Peyer's patch (tissue), 4 donors: ENCODE data around the gene RAD54L.
"Not testable (repeated sequence)": the region's sequence is repeated elsewhere in the genome, so short reads cannot be mapped to it uniquely, and the experiment has no call there.

Experiments
- POLR2A ChIP-seq, 2 donors: fragments of 450-650 bp; IDR thresholded peaks; one replicate each; pipeline ENCODE4 v1.5.1; 2017; ENCODE audit warnings: antibody characterized with exemption in 2 of 2, mild to moderate bottlenecking in 2 of 2, moderate library complexity in 2 of 2
- TF ChIP-seq, protein P1 (sequence below), 6 experiments: fragments of 450-650 bp in 4 of 6; fragments of 200-600 bp in 2 of 6; sonication (generic) in 1 of 6; IDR thresholded peaks; one replicate each; pipeline ENCODE4 v1.5.1; 2017 to 2019; ENCODE audit warnings: antibody characterized with exemption in 6 of 6, mild to moderate bottlenecking in 3 of 6, moderate library complexity in 1 of 6

DNA sequence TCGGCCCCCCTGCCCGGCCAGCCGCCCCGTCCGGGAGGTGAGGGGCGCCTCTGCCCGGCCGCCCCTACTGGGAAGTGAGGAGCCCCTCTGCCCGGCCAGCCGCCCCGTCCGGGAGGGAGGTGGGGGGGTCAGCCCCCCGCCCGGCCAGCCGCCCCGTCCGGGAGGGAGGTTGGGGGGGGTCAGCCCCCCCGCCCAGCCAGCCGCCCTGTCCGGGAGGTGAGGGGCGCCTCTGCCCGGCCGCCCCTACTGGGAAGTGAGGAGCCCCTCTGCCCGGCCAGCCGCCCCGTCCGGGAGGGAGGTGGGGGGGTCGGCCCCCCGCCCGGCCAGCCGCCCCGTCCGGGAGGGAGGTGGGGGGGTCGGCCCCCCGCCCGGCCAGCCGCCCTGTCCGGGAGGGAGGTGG lies 5.8 kb upstream of the RAD54L start:
- TF ChIP-seq, protein P1, sequence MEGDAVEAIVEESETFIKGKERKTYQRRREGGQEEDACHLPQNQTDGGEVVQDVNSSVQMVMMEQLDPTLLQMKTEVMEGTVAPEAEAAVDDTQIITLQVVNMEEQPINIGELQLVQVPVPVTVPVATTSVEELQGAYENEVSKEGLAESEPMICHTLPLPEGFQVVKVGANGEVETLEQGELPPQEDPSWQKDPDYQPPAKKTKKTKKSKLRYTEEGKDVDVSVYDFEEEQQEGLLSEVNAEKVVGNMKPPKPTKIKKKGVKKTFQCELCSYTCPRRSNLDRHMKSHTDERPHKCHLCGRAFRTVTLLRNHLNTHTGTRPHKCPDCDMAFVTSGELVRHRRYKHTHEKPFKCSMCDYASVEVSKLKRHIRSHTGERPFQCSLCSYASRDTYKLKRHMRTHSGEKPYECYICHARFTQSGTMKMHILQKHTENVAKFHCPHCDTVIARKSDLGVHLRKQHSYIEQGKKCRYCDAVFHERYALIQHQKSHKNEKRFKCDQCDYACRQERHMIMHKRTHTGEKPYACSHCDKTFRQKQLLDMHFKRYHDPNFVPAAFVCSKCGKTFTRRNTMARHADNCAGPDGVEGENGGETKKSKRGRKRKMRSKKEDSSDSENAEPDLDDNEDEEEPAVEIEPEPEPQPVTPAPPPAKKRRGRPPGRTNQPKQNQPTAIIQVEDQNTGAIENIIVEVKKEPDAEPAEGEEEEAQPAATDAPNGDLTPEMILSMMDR (IDR thresholded peaks at IDR 0.05) = not testable (repeated sequence)
- TF ChIP-seq POLR2A (IDR thresholded peaks at IDR 0.05) = not testable (repeated sequence)
